Measurements from ENCODE around the gene HGS. TPM values are rescaled to one million over a fixed set of nuclear protein-coding genes. Genes with fewer than 3 reads are reported as not detected.

Gene HGS
- total RNA-seq, 2 donors from 2014 or later, result 140 to 220 TPM

DNA sequence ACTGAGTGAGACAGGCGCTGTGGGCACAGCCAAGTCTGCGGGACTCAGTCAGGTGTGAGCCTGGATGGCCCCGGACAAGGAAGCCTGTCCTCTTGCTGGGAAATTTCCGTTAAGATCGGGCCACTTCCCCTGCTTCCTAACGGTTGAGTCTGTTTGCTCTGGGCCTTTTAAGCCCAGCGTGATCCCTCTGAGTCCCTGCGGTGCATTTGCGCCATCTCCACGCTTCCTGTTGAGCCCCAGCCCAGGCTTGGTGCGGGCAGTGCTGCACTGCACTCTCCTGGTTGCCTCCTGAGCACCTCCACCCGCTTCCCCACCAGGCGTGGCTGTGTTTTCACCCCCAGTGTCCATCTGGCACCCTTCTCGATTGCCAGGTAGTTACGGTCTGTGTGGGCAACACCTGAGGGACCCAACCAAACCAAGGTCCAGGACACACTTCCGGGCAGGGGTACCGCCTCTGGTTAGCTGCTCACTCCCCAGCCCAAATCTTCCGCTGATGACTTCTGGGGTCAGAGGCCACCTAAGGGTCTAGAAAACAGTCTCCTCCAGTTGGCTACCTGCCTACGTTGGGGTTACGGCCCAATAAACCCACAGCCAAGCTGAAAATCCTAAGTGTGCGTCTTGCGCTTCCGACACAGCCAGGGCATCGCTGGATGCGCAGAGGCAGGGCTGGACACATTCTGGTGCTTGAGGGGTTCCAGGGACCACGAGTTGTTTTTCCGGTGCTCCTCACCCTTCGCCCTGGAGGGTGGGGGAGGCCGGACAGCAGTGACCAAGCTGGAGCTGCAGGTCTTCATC is 26.9 kb downstream of the HGS start:
- H3K27me3 Mint-ChIP-seq, result no peaks in the 10 kb centered on the region
- peak overlapping the region in 1 of 2 donors; percentile 67 for H3K27ac Mint-ChIP-seq
- H3K36me3 Mint-ChIP-seq, result peaks cover under 1% of the 10 kb centered on the region
- peaks cover 9% of the 10 kb centered on the region in 2 donors for H3K4me1 Mint-ChIP-seq (ENCODE audit: low read depth in 2 of 2)
- peak overlapping the region; percentile 48 for H3K4me3 Mint-ChIP-seq
- ATAC-seq (no peak), DNase-seq (ENCODE audit: low spot score) (no peak)
- no peaks in the 10 kb centered on the region for H3K9me3 Mint-ChIP-seq

DNA sequence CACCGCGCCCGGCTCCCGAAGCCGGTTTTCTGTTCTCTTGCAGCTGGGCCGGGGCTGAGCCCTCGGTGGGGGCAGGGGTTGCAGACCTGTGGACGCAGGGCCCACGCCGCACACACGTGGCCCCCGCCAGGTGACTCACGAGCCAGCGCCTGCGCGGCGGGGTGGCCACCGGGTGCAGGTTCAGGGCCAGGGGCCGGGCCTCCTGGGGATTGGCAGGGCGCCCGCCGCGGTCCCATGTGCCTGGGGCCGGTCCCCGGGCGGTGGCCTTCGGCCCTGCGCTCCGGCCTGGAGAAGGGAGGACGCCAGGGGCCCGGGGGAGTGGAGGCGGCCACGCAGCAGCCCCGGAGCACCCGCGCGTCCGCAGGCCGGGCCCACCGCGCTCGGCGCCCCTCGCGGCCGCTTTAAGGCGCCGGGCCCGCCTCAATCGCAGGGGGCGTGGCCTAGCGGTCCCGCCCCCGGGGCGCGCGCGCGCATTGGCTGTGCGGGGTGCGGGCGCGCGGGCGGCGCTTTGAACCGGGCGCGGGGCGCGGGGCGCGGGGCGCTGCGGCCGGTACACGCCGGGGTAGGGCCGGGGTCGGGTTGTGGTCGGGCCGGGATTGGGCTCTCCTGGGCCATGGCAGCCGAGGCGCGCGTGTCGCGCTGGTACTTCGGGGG is 28.1 kb downstream of the HGS start, which contains the start of gene SLC25A10:
Gene SLC25A10 (plus strand): TSS at position 471 of the 654 bp plus-strand sequence. CDS start 143 bp downstream, at position 614.
- peak; percentile 85 for DNase-seq (ENCODE audit: low spot score)
- Mint-ChIP-seq H3K4me3 (peak within 1 kb of the TSS; percentile 92), H3K27me3 (no peaks in the 10 kb centered on the region), H3K36me3 (no peaks in the 10 kb centered on the region), H3K27ac (peak within 1 kb of the TSS; percentile 62 to 67), H3K4me1 (ENCODE audit: low read depth in 2 of 2) (peaks cover 9% of the 10 kb centered on the region in 2 donors), H3K9me3 (no peaks in the 10 kb centered on the region)
- ATAC-seq, result peak; percentile 87 to 92

DNA sequence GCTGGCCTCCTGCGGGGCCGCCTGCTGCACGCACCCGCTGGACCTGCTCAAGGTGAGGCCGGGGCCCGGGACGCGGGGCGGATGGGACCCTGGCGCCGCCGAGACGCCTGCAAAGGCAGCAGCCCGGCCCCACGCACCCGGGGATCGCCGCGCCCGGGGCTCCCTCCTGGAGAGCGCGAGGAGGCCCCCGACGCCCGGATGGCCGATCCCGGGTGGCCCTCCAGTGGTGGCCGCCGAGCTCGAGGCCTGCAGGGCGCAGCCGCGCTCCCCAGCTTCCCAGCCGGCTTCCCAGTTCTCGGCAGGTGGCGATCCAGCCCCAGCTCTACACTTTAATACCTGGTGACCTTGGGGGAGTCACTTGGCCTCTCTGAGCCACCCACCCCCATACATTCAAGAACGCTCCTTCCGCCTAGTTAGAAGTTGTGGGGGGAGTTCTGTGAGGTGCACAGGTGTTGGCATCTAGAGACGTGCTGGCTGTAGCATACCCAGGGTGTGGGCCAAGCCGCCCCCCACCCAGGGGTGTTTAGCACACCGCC is 28.7 kb downstream of the HGS start:
- H3K36me3 Mint-ChIP-seq, result no peaks in the 10 kb centered on the region
- H3K4me1 Mint-ChIP-seq (ENCODE audit: low read depth in 2 of 2), result peaks cover 9% of the 10 kb centered on the region in 2 donors
- no peaks in the 10 kb centered on the region for H3K27me3 Mint-ChIP-seq
- peak overlapping the region in 1 of 2 donors; percentile 62 for H3K27ac Mint-ChIP-seq
- peak overlapping the region; percentile 92 for H3K4me3 Mint-ChIP-seq
- ATAC-seq (peak; percentile 13 to 37), DNase-seq (ENCODE audit: low spot score) (no peak)
- H3K9me3 Mint-ChIP-seq, result no peaks in the 10 kb centered on the region

DNA sequence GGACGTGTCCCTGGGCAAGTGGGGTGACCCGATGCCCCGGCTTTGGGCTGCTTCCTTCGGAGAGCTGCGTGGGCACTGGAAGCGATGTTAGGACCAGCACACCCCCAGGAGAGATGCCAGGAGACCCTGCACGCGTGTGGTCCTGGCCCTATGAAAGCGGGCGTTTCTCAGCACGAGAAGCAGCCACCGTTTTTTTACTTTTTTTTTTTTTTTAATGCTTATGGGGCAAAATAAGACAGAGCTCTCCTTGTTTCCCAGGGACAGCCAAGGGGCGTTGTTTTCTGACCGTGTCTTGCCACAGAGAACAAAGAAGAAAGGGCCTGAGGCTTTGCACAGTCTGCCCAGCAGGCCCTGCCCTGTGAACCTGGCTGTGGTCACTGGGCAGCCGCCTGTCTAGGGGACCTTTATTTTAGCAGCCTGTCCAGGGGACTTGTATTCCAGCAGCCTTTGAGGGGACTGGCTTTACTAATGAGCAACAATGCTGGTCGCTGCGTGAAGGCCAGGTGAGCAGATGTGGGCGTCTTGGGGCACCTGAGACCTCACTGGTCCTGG is 29.3 kb downstream of the HGS start:
- Mint-ChIP-seq H3K27me3 (no peaks in the 10 kb centered on the region), H3K27ac (peak overlapping the region in 1 of 2 donors; percentile 62), H3K4me3 (peak overlapping the region; percentile 92), H3K4me1 (ENCODE audit: low read depth in 2 of 2) (peaks cover 9% of the 10 kb centered on the region in 2 donors), H3K36me3 (no peaks in the 10 kb centered on the region), H3K9me3 (no peaks in the 10 kb centered on the region)
- no peak for ATAC-seq
- DNase-seq (ENCODE audit: low spot score), result no peak

DNA sequence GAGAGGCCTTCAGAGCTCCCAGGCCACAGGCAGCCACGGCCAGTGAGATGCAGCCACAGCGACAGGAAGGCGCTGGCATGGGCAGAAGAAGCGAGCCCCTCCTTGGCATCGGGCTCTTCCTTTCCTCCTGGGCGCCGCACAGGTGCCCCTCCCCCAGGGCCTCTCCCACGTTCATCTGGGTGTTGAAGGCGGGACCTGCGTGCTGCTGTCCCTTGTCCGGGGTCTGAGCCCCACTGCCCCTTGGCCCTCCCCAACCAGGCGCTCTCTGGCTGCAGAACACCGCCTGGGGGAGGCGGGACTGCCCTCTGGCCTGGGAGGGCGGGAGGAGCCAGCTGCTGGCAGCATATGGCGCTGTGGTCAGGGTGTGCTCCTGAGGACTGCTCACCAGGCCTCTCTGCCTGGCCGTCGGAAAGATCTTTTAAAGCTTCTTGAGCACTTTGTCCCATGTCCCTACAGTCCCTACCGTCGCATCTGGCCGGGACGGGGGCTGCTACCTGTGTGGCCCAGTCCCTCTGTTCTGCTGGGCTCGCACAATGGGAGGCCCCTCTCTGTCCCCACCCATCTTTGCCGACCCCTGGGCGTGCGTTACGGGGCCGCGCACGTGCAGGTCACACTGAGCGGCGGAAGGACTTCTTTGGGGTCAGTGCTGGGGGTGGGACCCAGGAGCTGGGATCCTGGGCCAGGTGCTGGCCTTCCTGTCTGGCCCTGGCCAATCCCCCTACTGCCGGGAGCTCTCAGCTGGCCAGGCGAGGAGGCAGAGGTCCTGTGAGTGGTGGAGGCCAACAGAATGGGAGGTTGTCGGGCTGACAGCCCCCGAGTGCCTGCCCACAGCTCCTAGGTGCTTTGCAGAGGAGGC is 30.0 kb downstream of the HGS start:
- H3K4me3 Mint-ChIP-seq, result peak overlapping the region; percentile 92
- H3K36me3 Mint-ChIP-seq, result no peaks in the 10 kb centered on the region
- no peak overlapping the region for H3K27ac Mint-ChIP-seq
- H3K4me1 Mint-ChIP-seq (ENCODE audit: low read depth in 2 of 2), result peaks cover 9% of the 10 kb centered on the region in 2 donors
- DNase-seq (ENCODE audit: low spot score) (no peak), ATAC-seq (no peak)
- no peaks in the 10 kb centered on the region for H3K9me3 Mint-ChIP-seq
- no peaks in the 10 kb centered on the region for H3K27me3 Mint-ChIP-seq

DNA sequence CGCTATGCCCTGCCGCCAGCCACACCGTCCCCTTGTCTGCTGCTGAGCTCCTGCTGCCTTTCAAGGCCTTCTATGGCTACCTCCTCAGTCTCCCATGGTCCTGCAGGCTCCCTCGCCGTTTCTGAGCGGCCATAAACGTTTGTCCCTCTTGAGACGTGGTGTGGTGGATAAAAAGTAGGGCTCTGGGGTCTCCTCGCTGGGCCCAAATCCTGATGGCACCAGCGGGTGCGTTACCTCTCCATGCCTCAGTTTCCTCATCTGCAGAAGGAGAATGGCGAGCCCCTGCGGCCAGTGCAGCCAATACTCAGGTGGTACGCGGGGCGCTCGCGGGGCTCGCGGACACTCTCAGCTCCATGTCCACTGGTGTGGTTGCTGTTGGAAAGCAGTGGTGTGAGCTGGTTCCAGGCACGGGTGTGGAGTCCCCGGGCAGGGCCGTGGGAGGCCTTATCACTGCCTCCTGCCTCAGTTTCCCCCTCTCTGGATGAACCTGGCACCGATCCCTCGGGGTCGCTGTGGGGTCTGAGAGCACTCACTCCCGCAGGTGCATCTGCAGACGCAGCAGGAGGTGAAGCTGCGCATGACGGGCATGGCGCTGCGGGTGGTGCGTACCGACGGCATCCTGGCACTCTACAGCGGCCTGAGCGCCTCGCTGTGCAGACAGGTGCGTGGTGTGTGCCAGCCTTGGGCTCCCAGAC is 30.7 kb downstream of the HGS start:
- Mint-ChIP-seq H3K27ac (no peak overlapping the region), H3K9me3 (no peaks in the 10 kb centered on the region), H3K4me1 (ENCODE audit: low read depth in 2 of 2) (peaks cover 9% of the 10 kb centered on the region in 2 donors), H3K4me3 (no peak overlapping the region), H3K36me3 (no peaks in the 10 kb centered on the region), H3K27me3 (no peaks in the 10 kb centered on the region)
- DNase-seq (ENCODE audit: low spot score), result no peak
- ATAC-seq, result no peak

DNA sequence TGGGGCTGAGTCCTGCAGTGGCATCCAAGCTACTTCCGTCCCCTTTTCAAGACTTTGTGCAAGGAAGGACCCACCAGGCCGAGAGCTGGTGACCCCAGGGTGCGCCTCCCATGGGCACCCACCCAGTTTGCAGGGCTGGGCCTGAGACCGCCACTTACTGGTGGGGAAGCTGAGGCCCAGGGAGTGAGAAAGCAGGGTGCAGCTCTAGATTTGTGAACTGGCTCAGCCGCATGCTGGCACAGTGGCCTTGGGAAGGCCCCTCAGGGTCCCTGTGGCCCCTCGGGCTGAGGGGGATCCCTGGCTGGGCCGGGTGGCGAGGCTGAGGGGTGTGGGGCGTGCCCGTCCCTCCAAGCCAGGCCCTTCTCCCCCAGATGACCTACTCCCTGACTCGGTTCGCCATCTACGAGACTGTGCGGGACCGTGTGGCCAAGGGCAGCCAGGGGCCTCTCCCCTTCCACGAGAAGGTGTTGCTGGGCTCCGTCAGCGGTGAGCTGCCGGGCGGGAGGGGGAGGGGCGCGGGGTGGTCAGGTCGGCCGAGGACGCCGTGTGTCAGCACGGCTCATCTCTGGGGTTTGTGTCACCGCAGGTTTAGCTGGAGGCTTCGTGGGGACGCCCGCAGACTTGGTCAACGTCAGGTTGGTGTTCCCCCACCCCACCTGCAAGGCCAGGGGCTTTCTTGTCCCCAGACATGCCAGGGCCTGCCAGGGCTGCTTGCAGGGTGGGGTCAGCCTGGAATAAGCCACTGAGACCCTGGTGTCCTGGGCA is 31.5 kb downstream of the HGS start:
- DNase-seq (ENCODE audit: low spot score) (no peak), ATAC-seq (no peak)
- Mint-ChIP-seq H3K27ac (no peak overlapping the region), H3K4me1 (ENCODE audit: low read depth in 2 of 2) (peaks cover 9% of the 10 kb centered on the region in 2 donors), H3K27me3 (no peaks in the 10 kb centered on the region), H3K36me3 (no peaks in the 10 kb centered on the region), H3K4me3 (no peak overlapping the region), H3K9me3 (no peaks in the 10 kb centered on the region)

DNA sequence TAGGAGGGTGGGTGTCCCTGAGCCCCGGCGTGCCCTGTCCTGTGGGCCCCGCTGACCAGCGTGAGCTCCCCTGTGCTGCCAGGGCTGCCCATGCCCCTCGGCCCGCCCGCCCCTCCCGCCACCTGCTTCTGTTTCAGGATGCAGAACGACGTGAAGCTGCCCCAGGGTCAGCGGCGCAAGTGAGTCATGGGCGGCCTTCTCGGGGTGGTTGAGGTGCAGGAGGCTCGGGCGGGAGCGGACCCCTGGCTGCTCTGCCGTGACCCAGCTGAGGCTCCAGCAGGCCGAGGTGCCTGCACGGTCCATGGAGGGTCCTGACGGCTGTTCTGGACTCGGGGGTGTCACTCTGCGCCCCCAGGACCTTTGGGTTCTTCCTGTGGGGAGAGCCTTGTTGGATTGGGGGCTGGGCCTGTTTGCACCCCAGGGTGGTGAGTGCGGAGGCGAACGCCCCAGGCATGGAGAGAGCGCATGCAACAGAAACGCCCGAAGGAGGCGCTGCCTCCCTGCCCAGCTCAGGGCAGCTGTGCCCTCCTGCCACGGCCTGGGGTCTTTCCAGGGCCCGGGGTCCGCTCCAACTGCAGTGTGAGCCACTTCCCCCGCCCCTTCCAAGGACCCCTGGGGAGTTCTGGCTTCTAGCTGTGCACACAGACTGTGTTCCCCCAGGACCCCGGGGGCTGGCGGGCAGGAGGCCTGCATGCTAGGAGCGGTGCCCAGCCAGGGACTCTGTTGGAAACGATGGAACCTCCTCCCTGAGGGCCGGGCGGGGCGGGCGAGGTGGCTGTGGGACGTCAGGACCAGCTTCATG is 32.3 kb downstream of the HGS start:
- H3K27ac Mint-ChIP-seq, result no peak overlapping the region
- H3K27me3 Mint-ChIP-seq, result no peaks in the 10 kb centered on the region
- no peaks in the 10 kb centered on the region for H3K9me3 Mint-ChIP-seq
- ATAC-seq, result no peak
- no peak for DNase-seq (ENCODE audit: low spot score)
- H3K4me1 Mint-ChIP-seq (ENCODE audit: low read depth in 2 of 2), result peaks cover 3 to 4% of the 10 kb centered on the region in 2 donors
- no peaks in the 10 kb centered on the region for H3K36me3 Mint-ChIP-seq
- H3K4me3 Mint-ChIP-seq, result no peak overlapping the region

DNA sequence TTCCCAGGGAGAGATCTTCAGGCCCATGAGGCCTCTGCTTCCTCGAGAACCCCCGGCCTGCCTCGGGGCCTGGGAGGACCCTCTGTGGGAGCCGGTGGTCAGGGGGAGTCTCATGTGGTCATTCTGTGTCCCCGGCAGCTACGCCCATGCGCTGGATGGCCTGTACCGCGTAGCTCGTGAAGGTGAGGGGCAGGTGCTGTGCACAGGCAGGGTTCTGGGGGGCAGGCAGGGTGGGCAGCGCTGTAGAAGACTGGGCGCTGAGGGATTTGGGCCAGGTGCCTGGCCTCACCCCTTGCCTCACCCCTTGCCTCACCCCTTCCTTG is 32.8 kb downstream of the HGS start:
- ATAC-seq (no peak), DNase-seq (ENCODE audit: low spot score) (no peak)
- no peak overlapping the region for H3K27ac Mint-ChIP-seq
- H3K27me3 Mint-ChIP-seq, result no peaks in the 10 kb centered on the region
- no peak overlapping the region for H3K4me3 Mint-ChIP-seq
- H3K4me1 Mint-ChIP-seq (ENCODE audit: low read depth in 2 of 2), result peaks cover 3 to 4% of the 10 kb centered on the region in 2 donors
- H3K9me3 Mint-ChIP-seq, result no peaks in the 10 kb centered on the region
- H3K36me3 Mint-ChIP-seq, result no peaks in the 10 kb centered on the region

DNA sequence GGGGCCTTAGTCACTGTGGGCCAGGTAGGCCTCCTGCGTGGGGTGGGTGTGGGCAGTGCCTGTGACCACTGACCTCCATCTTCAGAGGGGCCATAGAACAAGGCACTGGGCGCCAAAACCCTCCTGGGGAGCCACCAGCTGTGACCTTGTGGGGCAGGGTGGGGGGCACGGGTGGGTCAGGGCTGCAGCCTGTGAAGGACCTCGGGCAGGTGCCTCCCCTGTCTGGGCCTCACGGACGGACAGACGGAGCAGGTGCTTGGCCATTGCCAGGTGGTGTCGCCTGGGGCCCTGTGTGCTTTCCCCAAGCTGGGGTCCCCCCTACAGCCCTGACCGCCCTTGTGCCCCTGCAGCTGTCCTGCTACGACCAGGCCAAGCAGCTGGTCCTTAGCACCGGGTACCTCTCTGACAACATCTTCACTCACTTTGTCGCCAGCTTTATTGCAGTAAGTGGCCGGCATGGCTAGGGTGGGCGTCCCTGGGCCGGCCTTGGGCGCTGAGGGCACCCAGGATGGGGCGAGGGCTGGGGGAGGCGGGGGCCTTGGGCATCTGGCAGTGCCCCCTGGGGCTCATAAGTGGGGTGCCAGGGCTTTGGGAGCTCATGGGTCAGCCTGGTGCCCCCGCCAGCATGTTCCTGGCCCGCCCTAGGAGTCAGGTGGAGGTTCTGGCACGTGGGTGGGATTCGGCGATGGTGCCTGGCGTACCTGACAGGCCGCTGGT is 33.4 kb downstream of the HGS start:
- no peaks in the 10 kb centered on the region for H3K27me3 Mint-ChIP-seq
- no peak overlapping the region for H3K4me3 Mint-ChIP-seq
- H3K36me3 Mint-ChIP-seq, result no peaks in the 10 kb centered on the region
- ATAC-seq (no peak), DNase-seq (ENCODE audit: low spot score) (no peak)
- H3K4me1 Mint-ChIP-seq (ENCODE audit: low read depth in 2 of 2), result peaks cover 3 to 4% of the 10 kb centered on the region in 2 donors
- no peak overlapping the region for H3K27ac Mint-ChIP-seq
- H3K9me3 Mint-ChIP-seq, result no peaks in the 10 kb centered on the region

DNA sequence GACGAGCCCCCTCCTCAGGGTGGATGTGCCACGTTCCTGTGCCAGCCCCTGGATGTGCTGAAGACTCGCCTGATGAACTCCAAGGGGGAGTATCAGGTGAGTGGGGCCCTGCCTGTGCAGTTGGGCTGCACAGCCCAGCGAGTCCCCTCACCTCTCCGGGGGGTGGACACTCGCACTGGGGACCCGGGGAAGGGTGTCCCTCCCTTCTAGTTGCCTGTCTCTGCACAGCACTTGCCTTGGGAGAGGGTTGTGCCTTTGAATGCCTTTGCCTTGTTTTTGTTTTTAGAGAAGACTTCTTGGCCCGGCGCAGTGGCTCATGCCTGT is 33.9 kb downstream of the HGS start:
- Mint-ChIP-seq H3K4me1 (ENCODE audit: low read depth in 2 of 2) (peaks cover 2 to 3% of the 10 kb centered on the region in 2 donors), H3K4me3 (no peak overlapping the region), H3K9me3 (no peaks in the 10 kb centered on the region), H3K36me3 (no peaks in the 10 kb centered on the region), H3K27me3 (no peaks in the 10 kb centered on the region), H3K27ac (no peak overlapping the region)
- no peak for ATAC-seq
- DNase-seq (ENCODE audit: low spot score), result no peak
